GM23248 (cell line): ENCODE data around the gene POLR2F.

Experiments
- EZH2 ChIP-seq: fragments of 200-600 bp; sonication (generic); IDR thresholded peaks from 2 replicates; pipeline ENCODE4 v1.6.1; 2018; ENCODE audit warnings: antibody characterized with exemption, mild to moderate bottlenecking; ENCODE audit not compliant: insufficient read depth, poor library complexity, severe bottlenecking
- EZH2phosphoT487 ChIP-seq: fragments of 200-600 bp; sonication (generic); IDR thresholded peaks from 2 replicates; pipeline ENCODE4 v1.6.1; 2018; ENCODE audit warnings: antibody characterized with exemption, moderate library complexity, mild to moderate bottlenecking, low read depth; ENCODE audit not compliant: insufficient read depth

GRCh38 chr22:37920126-37920525 lies 33.4 kb upstream of the POLR2F start:
- TF ChIP-seq EZH2phosphoT487 (no peak), EZH2 (no peak)
